Activated T-cell treated with anti-CD3 and anti-CD28 coated beads, Interleukin-2, amount 50 U/mL, for 24 hours (primary cell): ENCODE results near the gene SLC22A15.
"Not testable (repeated sequence)": the region's sequence is repeated elsewhere in the genome, so short reads cannot be mapped to it uniquely, and the experiment has no call there.

Experiments
- DNase-seq: peaks from one replicate; pipeline ENCODE4 v3.0.0-alpha.2; 2020
- H3K27ac Mint-ChIP-seq: 2 replicates; pipeline ENCODE4 v1.8.0; 2020; ENCODE audit warnings: mild to moderate bottlenecking, mixed read lengths
- H3K27me3 Mint-ChIP-seq: 2 replicates; pipeline ENCODE4 v1.8.0; 2020; ENCODE audit warnings: mixed read lengths
- H3K36me3 Mint-ChIP-seq: 2 replicates; pipeline ENCODE4 v1.8.0; 2020; ENCODE audit warnings: low read depth, mixed read lengths
- H3K4me1 Mint-ChIP-seq: 2 replicates; pipeline ENCODE4 v1.8.0; 2020; ENCODE audit warnings: low read depth, mixed read lengths
- H3K4me3 Mint-ChIP-seq: 2 replicates; pipeline ENCODE4 v1.8.0; 2020; ENCODE audit warnings: mild to moderate bottlenecking, moderate library complexity, mixed read lengths
- H3K9me3 Mint-ChIP-seq: 2 replicates; pipeline ENCODE4 v1.8.0; 2020; ENCODE audit warnings: mixed read lengths

The SLC22A15 gene

DNA sequence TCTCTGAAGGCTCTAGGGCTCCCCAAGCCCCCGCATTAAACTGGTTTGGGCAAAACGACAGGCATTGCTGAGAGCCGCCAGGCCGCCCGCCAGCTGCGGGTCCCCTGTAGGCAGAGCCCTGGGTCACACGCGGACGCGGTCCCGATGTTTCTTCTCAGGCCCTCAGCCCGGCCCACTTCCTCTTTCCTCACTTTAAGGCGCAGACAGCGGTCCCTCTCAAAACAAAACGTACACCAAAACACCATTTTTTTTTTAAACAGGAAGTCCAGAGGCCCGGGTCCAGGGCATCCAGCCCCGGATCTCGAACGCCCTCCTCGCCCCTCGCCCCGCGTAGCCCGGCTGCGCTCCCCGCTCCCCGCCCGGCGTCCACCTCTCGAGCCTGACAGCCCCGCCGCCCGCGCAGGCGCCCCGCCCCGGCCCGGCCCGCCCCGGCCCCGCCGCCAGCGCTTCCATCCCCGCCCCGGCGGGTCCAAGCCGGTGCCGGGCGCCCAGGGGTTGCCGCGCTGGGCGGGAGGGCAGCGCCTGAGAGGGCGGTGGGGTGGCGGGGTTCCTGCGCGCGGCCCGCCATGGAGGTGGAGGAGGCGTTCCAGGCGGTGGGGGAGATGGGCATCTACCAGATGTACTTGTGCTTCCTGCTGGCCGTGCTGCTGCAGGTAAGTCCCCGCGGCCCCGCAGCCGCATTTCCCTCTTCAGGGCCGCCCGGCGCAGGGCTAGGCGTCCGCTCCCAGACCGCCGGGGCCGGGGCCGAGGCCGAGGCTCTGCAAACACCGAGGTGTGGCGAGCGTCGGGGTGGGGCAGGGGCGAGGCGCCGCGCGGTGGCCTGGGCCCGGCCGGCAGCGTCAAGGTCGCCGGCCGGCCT, at the start of gene SLC22A15:
Gene SLC22A15, plus strand, starts transcription at position 452 of the 859 bp plus-strand sequence. Its CDS starts 115 bp downstream, at position 567.
- peak; percentile 62 for DNase-seq
- peaks cover 10% of the 10 kb centered on the region for H3K4me1 Mint-ChIP-seq
- H3K36me3 Mint-ChIP-seq, result peaks cover 3% of the 10 kb centered on the region
- H3K27ac Mint-ChIP-seq, result peak within 1 kb of the TSS; percentile 44
- H3K9me3 Mint-ChIP-seq, result no peaks in the 10 kb centered on the region
- peak within 1 kb of the TSS; percentile 86 for H3K4me3 Mint-ChIP-seq
- peaks cover 59% of the 10 kb centered on the region for H3K27me3 Mint-ChIP-seq

DNA sequence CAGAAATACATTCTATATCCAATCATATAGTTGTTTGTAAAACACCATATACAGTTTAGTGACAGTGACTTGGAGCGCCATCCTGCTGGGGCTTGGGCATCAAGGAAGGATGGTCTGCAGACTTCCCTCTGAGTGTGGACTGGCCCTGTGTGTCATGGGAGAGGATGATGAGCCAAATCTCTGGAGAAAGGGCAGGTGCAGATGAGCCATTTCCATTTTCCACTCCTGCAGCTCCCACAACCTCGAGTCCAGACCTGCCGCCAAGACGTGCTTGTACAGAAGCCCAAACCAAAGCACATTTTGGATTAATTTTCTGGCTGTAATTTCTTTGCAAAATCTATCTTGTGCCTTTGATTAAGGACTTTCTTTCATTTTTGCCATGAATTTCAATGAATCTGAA, 48.3 kb upstream of the SLC22A15 start:
- Mint-ChIP-seq H3K36me3 (no peaks in the 10 kb centered on the region), H3K9me3 (no peaks in the 10 kb centered on the region), H3K27ac (no peak overlapping the region), H3K4me3 (no peak overlapping the region), H3K27me3 (peaks cover 7% of the 10 kb centered on the region), H3K4me1 (no peaks in the 10 kb centered on the region)
- DNase-seq, result no peak

GRCh38 chr1:115929881-115930280, 46.4 kb upstream of the SLC22A15 start:
- H3K4me1 Mint-ChIP-seq, result no peaks in the 10 kb centered on the region
- H3K4me3 Mint-ChIP-seq, result no peak overlapping the region
- H3K9me3 Mint-ChIP-seq, result no peaks in the 10 kb centered on the region
- H3K27me3 Mint-ChIP-seq, result peaks cover 12% of the 10 kb centered on the region
- no peak for DNase-seq
- H3K27ac Mint-ChIP-seq, result no peak overlapping the region
- H3K36me3 Mint-ChIP-seq, result no peaks in the 10 kb centered on the region

DNA sequence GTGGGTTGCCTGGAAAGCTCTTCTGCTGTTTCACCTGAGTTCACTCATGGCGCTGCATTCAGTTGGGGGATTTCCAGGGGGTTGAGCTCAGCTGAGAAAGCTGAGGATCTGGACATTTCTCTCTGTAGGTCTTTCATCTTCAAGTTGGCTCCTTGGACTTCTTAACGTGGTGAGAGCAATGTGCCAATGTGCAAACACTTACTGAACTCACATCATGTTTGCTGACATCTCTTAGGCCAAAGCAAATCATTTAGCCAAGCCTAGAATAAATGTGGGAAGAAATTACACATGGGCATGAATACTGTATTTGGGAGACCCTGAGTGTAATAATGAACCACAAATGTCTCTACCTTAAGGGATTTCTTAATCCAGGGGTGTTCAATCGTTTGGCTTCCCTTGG, 42.7 kb upstream of the SLC22A15 start:
- Mint-ChIP-seq H3K4me3 (no peak overlapping the region), H3K4me1 (no peaks in the 10 kb centered on the region), H3K9me3 (no peaks in the 10 kb centered on the region), H3K36me3 (no peaks in the 10 kb centered on the region), H3K27me3 (peaks cover 8% of the 10 kb centered on the region), H3K27ac (no peak overlapping the region)
- no peak for DNase-seq

- DNase-seq, result no peak
- Mint-ChIP-seq H3K9me3 (no peaks in the 10 kb centered on the region), H3K27ac (no peak overlapping the region), H3K4me1 (no peaks in the 10 kb centered on the region), H3K36me3 (no peaks in the 10 kb centered on the region), H3K27me3 (peaks cover 8% of the 10 kb centered on the region), H3K4me3 (no peak overlapping the region)
These were observed 36.9 kb upstream of the SLC22A15 start for GRCh38 chr1:115939455-115939854.

GRCh38 chr1:115946116-115946515, 30.2 kb upstream of the SLC22A15 start:
- Mint-ChIP-seq H3K27me3 (peaks cover 11% of the 10 kb centered on the region), H3K4me1 (no peaks in the 10 kb centered on the region), H3K36me3 (no peaks in the 10 kb centered on the region), H3K27ac (no peak overlapping the region), H3K9me3 (no peaks in the 10 kb centered on the region), H3K4me3 (no peak overlapping the region)
- no peak for DNase-seq

- H3K27ac Mint-ChIP-seq, result no peak overlapping the region
- no peaks in the 10 kb centered on the region for H3K9me3 Mint-ChIP-seq
- no peaks in the 10 kb centered on the region for H3K36me3 Mint-ChIP-seq
- no peak overlapping the region for H3K4me3 Mint-ChIP-seq
- H3K4me1 Mint-ChIP-seq, result peaks cover 2% of the 10 kb centered on the region
- H3K27me3 Mint-ChIP-seq, result peaks cover 11% of the 10 kb centered on the region
- DNase-seq, result no peak
These were observed 27.2 kb upstream of the SLC22A15 start for GRCh38 chr1:115949156-115949555.

GRCh38 chr1:115951560-115951959, 24.8 kb upstream of the SLC22A15 start:
- no peak for DNase-seq
- Mint-ChIP-seq H3K9me3 (no peaks in the 10 kb centered on the region), H3K27me3 (peaks cover 15% of the 10 kb centered on the region), H3K27ac (no peak overlapping the region), H3K4me1 (peaks cover 2% of the 10 kb centered on the region), H3K4me3 (no peak overlapping the region), H3K36me3 (no peaks in the 10 kb centered on the region)

DNA sequence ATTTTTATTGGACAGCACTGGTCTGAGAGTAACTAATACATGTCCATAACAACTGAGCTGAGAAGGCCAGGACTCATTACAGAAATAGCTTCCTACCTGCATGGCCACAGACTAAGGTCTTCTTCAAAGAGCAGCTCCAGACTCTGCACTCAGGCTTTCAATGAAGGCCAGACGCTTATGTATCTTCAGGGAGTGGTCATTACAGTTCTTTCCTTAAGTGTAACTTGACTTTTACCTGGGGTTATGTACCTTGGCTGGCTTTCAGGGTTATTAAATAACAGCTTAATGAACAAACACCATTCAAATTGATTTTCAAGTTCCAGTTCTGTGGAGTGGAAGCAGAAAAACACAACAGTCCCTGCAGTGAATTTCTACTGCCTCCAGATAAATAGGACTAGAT, 23.8 kb upstream of the SLC22A15 start:
- peaks cover 2% of the 10 kb centered on the region for H3K4me1 Mint-ChIP-seq
- peaks cover 23% of the 10 kb centered on the region for H3K27me3 Mint-ChIP-seq
- no peak for DNase-seq
- no peak overlapping the region for H3K4me3 Mint-ChIP-seq
- H3K9me3 Mint-ChIP-seq, result no peaks in the 10 kb centered on the region
- no peaks in the 10 kb centered on the region for H3K36me3 Mint-ChIP-seq
- H3K27ac Mint-ChIP-seq, result no peak overlapping the region

GRCh38 chr1:115953180-115953579, 23.1 kb upstream of the SLC22A15 start:
- Mint-ChIP-seq H3K4me1 (peaks cover 2% of the 10 kb centered on the region), H3K9me3 (no peaks in the 10 kb centered on the region), H3K36me3 (no peaks in the 10 kb centered on the region), H3K4me3 (no peak overlapping the region), H3K27me3 (peaks cover 23% of the 10 kb centered on the region), H3K27ac (no peak overlapping the region)
- no peak for DNase-seq

GRCh38 chr1:115954684-115955083, 21.6 kb upstream of the SLC22A15 start:
- Mint-ChIP-seq H3K9me3 (no peaks in the 10 kb centered on the region), H3K27me3 (peaks cover 29% of the 10 kb centered on the region), H3K4me1 (peaks cover 2% of the 10 kb centered on the region), H3K36me3 (no peaks in the 10 kb centered on the region), H3K27ac (no peak overlapping the region), H3K4me3 (no peak overlapping the region)
- no peak for DNase-seq

DNA sequence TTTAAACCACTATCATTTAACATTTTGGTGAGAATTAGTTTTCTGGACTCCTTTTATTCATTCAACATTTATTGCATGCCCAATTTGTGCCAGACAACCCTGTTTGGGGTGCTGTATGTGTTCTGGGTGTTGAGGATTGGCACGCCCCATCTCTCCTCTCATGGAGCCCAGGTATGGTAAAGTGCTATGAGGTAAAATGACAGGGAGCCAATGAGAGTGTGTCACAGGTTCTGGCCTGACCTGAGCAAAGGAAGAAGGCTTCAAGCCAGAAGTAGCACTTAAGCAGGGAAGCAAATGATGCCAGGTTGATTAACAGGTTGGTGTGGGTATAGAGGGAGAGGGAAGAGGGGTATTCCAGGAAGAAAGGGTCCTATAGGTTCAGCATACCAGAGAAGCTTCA, 21.1 kb upstream of the SLC22A15 start:
- Mint-ChIP-seq H3K27ac (no peak overlapping the region), H3K36me3 (no peaks in the 10 kb centered on the region), H3K4me1 (peaks cover 2% of the 10 kb centered on the region), H3K4me3 (no peak overlapping the region), H3K9me3 (no peaks in the 10 kb centered on the region), H3K27me3 (peaks cover 27% of the 10 kb centered on the region)
- no peak for DNase-seq

- H3K27me3 Mint-ChIP-seq, result peaks cover 53% of the 10 kb centered on the region
These were observed 17.4 kb upstream of the SLC22A15 start for GRCh38 chr1:115958866-115959265.

GRCh38 chr1:115969509-115969908, 6.8 kb upstream of the SLC22A15 start:
- Mint-ChIP-seq H3K4me1 (no peaks in the 10 kb centered on the region), H3K27me3 (peaks cover 63% of the 10 kb centered on the region), H3K9me3 (no peaks in the 10 kb centered on the region), H3K27ac (no peak overlapping the region), H3K36me3 (no peaks in the 10 kb centered on the region), H3K4me3 (no peak overlapping the region)
- no peak for DNase-seq

More at GRCh38 chr1:115958866-115959265, 17.4 kb upstream of the SLC22A15 start:
- no peaks in the 10 kb centered on the region for H3K4me1 Mint-ChIP-seq
- no peak overlapping the region for H3K4me3 Mint-ChIP-seq
- no peaks in the 10 kb centered on the region for H3K36me3 Mint-ChIP-seq
- no peak overlapping the region for H3K27ac Mint-ChIP-seq
- no peaks in the 10 kb centered on the region for H3K9me3 Mint-ChIP-seq
- DNase-seq, result no peak

- not testable (repeated sequence) for H3K9me3 Mint-ChIP-seq, H3K27ac Mint-ChIP-seq, H3K4me1 Mint-ChIP-seq, H3K4me3 Mint-ChIP-seq, DNase-seq, H3K36me3 Mint-ChIP-seq
- peaks cover 57% of the 10 kb centered on the region for H3K27me3 Mint-ChIP-seq
These were observed 4.5 kb upstream of the SLC22A15 start for GRCh38 chr1:115971778-115972177.
